Measurements from ENCODE around the gene CER1.

DNA sequence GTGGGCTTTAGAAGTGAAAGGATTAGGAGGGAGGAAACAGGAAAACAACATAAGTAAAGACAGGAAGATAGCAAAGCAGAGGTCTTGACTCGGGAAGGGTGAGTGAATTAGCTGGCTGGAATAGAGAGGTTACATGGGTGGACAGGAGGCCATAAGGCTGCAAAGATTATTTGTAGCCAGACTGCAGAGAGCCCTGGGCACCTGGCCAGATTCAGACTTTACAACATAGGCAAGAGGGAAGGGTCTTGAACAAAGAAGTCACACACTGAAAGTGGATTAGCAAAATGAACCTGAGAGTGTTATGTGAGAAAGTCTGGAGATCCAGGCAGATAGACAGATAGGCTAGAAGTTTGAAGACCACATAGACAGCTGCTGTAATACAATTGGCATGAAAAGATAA lies 29.7 kb upstream of the CER1 start:
- TF ChIP-seq EP300 (IDR thresholded peaks at IDR 0.05), result no peak
- TF ChIP-seq, protein P1, sequence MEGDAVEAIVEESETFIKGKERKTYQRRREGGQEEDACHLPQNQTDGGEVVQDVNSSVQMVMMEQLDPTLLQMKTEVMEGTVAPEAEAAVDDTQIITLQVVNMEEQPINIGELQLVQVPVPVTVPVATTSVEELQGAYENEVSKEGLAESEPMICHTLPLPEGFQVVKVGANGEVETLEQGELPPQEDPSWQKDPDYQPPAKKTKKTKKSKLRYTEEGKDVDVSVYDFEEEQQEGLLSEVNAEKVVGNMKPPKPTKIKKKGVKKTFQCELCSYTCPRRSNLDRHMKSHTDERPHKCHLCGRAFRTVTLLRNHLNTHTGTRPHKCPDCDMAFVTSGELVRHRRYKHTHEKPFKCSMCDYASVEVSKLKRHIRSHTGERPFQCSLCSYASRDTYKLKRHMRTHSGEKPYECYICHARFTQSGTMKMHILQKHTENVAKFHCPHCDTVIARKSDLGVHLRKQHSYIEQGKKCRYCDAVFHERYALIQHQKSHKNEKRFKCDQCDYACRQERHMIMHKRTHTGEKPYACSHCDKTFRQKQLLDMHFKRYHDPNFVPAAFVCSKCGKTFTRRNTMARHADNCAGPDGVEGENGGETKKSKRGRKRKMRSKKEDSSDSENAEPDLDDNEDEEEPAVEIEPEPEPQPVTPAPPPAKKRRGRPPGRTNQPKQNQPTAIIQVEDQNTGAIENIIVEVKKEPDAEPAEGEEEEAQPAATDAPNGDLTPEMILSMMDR (IDR thresholded peaks at IDR 0.05), result no peak

All from suprapubic skin (tissue), 3 donors.